Cardiac muscle cell (in vitro differentiated cells and primary cell): ENCODE results near the gene AGAP1. TPM values are rescaled to one million over a fixed set of nuclear protein-coding genes. Genes with fewer than 3 reads are reported as not detected.

Experiments used
- DNase-seq, 2 donors: peaks; one replicate each; pipeline versions ENCODE4 v3.0.0 to v3.0.0-alpha.2; 2010 to 2017; ENCODE audit warnings: low read depth in 1 of 2, low spot score in 1 of 2
- H3K27ac ChIP-seq: fragments of 200-600 bp; sonication (generic); 2 replicates; pipeline ENCODE4 v1.5.1; 2016
- H3K27me3 ChIP-seq: fragments of 200-600 bp; sonication (generic); 2 replicates; pipeline ENCODE4 v1.6.0; 2016; ENCODE audit warnings: control low read depth
- H3K36me3 ChIP-seq: fragments of 200-600 bp; sonication (generic); 2 replicates; pipeline ENCODE4 v1.5.1; 2016; ENCODE audit warnings: control low read depth
- H3K4me1 ChIP-seq: fragments of 200-600 bp; sonication (generic); 2 replicates; pipeline ENCODE4 v1.8.1; 2017; ENCODE audit warnings: low read depth, mild to moderate bottlenecking, mixed run types
- H3K4me3 ChIP-seq: fragments of 200-600 bp; sonication (generic); 2 replicates; pipeline ENCODE4 v1.5.1; 2016; ENCODE audit warnings: mild to moderate bottlenecking
- H3K9me3 ChIP-seq: fragments of 200-600 bp; sonication (generic); 2 replicates; pipeline ENCODE4 v1.5.1; 2017; ENCODE audit warnings: low read depth, mild to moderate bottlenecking, control low read depth
- CTCF ChIP-seq: IDR thresholded peaks from 2 replicates; pipeline ENCODE4 v1.5.1; 2012; ENCODE audit warnings: low read depth, mild to moderate bottlenecking, low read length
- polyA plus RNA-seq: library from polyadenylated mRNA; unstranded; fragments of >200 nt; fragmentation: Nextera tagmentation; extraction: Ambion mirVana; gene quantifications from 2 replicates; pipeline ENCODE4 v1.2.1, GENCODE V29; 2016
- total RNA-seq: library from RNA; depleted of rRNA; stranded (reverse); fragments of >200 nt; gene quantifications from 2 replicates; pipeline ENCODE4 v1.2.3, GENCODE V29; 2016

AGAP1 gene
- total and polyA plus RNA-seq, 2 experiments from 2014 or later: 8.6 to 38.2 TPM

- Histone ChIP-seq H3K27me3 (no peaks in the 10 kb centered on the region), H3K9me3 (no peaks in the 10 kb centered on the region), H3K27ac (no peak overlapping the region), H3K4me1 (peaks cover 7% of the 10 kb centered on the region), H3K4me3 (no peak overlapping the region), H3K36me3 (no peaks in the 10 kb centered on the region)
- no peak for TF ChIP-seq CTCF
- DNase-seq: no peak
These were observed 196.4 kb downstream of the AGAP1 start for GRCh38 chr2:235690082-235690808.

- DNase-seq: no peak
- Histone ChIP-seq H3K9me3 (no peaks in the 10 kb centered on the region), H3K27ac (no peak overlapping the region), H3K4me3 (no peak overlapping the region), H3K36me3 (no peaks in the 10 kb centered on the region), H3K27me3 (no peaks in the 10 kb centered on the region), H3K4me1 (peaks cover 12% of the 10 kb centered on the region)
- no peak for TF ChIP-seq CTCF
These were observed 197.1 kb downstream of the AGAP1 start for GRCh38 chr2:235690809-235691450.

GRCh38 chr2:235692076-235692475 lies 198.2 kb downstream of the AGAP1 start:
- Histone ChIP-seq H3K9me3 (no peaks in the 10 kb centered on the region), H3K27ac (no peak overlapping the region), H3K36me3 (no peaks in the 10 kb centered on the region), H3K4me3 (no peak overlapping the region), H3K27me3 (no peaks in the 10 kb centered on the region), H3K4me1 (peaks cover 12% of the 10 kb centered on the region)
- no peak for DNase-seq
- no peak for TF ChIP-seq CTCF

- no peak for TF ChIP-seq CTCF
- no peaks in the 10 kb centered on the region for H3K27me3 ChIP-seq
- no peaks in the 10 kb centered on the region for H3K9me3 ChIP-seq
- H3K4me1 ChIP-seq: peaks cover 12% of the 10 kb centered on the region
- no peak overlapping the region for H3K27ac ChIP-seq
- no peaks in the 10 kb centered on the region for H3K36me3 ChIP-seq
- no peak for DNase-seq
- H3K4me3 ChIP-seq: no peak overlapping the region
These were observed 198.9 kb downstream of the AGAP1 start for GRCh38 chr2:235692671-235693171.

- no peaks in the 10 kb centered on the region for H3K9me3 ChIP-seq
- no peaks in the 10 kb centered on the region for H3K27me3 ChIP-seq
- TF ChIP-seq CTCF: no peak
- H3K4me3 ChIP-seq: no peak overlapping the region
- no peak for DNase-seq
- H3K4me1 ChIP-seq: peaks cover 12% of the 10 kb centered on the region
- no peaks in the 10 kb centered on the region for H3K36me3 ChIP-seq
- no peak overlapping the region for H3K27ac ChIP-seq
These were observed 199.4 kb downstream of the AGAP1 start for GRCh38 chr2:235693279-235693678.
